HG03135 (cell line): Measurements from ENCODE around the gene MEAK7.
"Not testable (repeated sequence)": the region's sequence is repeated elsewhere in the genome, so short reads cannot be mapped to it uniquely, and the experiment has no call there.

Experiments used
- ATAC-seq: cut with Tn5 transposase; IDR thresholded peaks from one replicate; pipeline ENCODE4 v1.9.1; 2021; ENCODE audit warnings: mild to moderate bottlenecking, moderate library complexity; ENCODE audit not compliant: unreplicated experiment

The MEAK7 gene

DNA sequence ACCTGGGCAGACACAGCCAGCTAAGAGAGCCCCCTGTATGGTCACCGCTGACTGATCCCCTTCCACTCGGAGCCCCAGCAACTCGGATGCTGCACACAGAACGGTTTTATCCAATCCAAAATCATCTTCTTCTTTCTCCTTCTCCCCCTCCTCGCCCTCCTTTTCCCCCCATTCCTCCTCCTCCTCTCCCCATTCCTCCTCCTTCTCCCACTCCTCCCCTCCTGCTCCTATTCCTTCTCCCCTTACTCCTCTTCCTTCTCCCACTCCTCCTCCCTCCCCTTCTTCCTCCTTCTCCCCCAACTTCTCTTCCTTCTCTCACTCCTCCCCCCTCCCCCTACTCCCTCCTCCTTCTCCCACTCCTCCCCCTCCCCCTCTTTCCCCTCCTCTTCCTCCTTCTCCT lies 30.4 kb upstream of the MEAK7 start:
- ATAC-seq = no peak

DNA sequence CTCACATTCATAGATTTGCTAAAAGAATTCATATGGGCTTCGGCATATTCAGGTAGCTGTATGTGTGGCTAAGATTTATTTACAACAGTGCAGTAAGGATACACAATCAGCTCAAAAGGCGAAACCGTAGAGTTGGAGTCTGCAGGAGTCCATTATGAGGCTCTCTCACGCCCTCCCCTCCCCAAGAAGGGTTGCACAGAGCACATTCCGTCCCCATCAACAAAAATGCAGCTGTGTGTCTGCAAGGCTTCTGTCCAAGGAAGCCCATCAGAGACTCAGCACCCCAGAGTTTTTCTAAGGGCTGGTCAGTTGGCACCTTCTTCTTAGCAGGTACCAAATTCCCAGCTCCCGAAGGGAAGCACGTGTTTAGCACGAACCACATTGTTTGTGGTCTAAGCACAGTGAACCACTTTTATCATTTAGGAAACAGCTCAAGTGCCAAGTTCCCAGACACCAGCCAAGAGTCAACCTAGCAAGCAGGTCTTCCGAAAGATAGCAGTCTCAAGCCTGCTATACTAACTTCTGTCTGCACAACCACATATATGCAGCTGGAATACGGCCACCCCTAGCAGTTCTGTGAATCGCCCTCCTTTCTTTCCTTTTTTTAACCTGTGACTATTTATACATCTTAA lies 28.5 kb upstream of the MEAK7 start:
- ATAC-seq = no peak

DNA sequence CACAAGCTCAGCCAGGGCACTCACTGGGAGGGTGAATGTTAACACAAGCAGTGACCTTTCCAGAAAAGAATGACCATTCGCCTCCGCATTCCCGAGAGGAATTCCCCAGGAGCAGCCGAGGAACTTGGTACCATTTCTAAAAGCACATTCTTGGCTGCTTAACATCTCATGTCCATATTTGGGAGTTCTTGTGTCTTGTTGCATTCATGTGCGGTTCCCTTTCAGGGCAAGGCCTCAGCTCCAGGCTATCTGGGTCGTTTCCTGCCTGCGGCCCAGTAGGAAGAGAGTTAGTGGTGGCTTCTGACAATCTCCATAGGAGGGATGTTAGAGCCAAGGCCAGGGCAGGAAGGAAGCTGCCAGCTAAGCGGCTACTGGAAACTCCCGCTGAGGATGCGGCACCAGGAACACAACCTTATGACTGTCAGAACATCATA lies 27.8 kb upstream of the MEAK7 start:
- no peak for ATAC-seq

GRCh38 chr16:84531671-84532111 lies 27.2 kb upstream of the MEAK7 start:
- no peak for ATAC-seq

DNA sequence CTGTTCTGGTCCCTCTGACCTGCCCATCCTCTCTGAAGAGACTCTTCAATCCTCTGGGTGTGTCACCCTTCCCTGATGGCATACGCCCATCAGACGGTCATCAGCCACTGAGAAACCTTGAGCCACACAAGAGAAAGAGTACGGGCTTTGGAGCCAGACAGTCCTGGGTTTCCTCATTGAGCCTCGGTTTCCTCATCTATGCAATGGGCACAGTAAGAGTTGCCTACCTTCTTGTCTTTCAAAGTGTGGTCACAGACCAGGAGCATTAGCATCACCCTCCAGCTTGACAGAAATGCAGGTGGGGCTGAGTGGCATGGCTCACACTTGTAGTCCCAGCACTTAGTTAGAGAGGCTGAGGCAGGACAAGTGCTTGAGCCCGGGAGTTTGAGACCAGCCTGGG lies 26.1 kb upstream of the MEAK7 start:
- ATAC-seq = no peak

DNA sequence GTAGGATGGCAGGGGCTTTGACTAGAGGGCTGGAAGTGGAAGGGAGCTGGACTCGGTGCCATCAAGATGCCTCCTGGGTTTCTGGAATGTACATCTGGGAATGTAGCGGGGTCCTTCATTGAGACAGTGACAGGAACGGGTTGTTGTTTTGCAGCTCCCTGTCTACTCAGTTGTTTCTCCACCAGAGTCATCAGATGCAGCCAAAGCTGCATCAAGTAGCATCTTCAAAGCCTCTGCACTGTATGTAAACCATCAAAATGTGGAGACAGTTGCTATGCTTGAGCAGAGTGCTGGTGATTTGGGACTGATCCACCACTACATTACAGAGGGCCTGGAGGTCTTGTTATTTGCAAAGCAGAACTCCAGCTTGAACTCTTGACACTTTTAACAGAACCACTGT lies 25.1 kb upstream of the MEAK7 start:
- ATAC-seq = no peak

GRCh38 chr16:84528322-84528721 lies 23.9 kb upstream of the MEAK7 start:
- ATAC-seq = no peak

- no peak for ATAC-seq
Measured at GRCh38 chr16:84527532-84528269, 23.2 kb upstream of the MEAK7 start.

- no peak for ATAC-seq
Measured at GRCh38 chr16:84526794-84527531, 22.5 kb upstream of the MEAK7 start.

- ATAC-seq = not testable (repeated sequence)
Measured at GRCh38 chr16:84524941-84525581, 20.6 kb upstream of the MEAK7 start.

GRCh38 chr16:84524346-84524920 lies 20.0 kb upstream of the MEAK7 start:
- ATAC-seq = no peak

GRCh38 chr16:84521497-84521770 lies 17.0 kb upstream of the MEAK7 start:
- no peak for ATAC-seq

DNA sequence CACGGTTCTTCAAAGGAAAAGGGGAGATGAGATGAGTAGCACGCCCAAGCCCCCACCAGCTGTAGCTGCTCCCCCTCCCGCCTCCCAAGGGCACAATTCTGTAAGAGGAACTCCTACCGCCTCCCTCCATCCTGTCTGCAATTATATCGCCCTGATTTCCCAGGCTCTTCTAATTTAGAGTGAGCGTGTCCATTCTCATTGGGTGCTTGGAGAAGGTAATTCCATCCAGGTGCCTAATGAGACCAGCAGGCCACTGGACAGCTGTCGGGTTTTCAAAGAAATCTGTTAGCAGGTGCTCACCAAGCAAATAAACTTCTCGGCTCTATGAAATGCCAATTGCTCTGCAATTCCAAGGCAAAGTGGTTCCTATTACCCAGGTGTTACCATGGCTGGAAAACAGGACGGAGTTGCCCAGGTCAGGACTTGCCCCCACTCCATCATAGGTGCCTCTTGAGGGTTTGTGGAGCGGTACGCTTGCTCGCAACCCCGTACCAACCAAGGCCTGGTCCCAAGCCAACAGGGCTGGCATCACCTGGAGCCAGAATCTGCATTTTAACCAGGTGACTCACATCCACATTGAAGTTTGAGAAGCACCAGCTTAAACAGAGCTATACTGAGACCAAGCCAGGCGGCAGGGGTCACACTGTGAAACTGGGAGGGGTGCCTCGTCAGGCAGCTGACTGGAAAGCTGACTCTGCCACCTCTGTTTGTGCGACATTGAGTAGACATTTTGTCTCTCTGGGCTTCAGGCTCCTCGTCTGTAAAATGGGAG lies 16.5 kb upstream of the MEAK7 start:
- no peak for ATAC-seq

- ATAC-seq = no peak
Measured at GRCh38 chr16:84519855-84520254, 15.4 kb upstream of the MEAK7 start.

DNA sequence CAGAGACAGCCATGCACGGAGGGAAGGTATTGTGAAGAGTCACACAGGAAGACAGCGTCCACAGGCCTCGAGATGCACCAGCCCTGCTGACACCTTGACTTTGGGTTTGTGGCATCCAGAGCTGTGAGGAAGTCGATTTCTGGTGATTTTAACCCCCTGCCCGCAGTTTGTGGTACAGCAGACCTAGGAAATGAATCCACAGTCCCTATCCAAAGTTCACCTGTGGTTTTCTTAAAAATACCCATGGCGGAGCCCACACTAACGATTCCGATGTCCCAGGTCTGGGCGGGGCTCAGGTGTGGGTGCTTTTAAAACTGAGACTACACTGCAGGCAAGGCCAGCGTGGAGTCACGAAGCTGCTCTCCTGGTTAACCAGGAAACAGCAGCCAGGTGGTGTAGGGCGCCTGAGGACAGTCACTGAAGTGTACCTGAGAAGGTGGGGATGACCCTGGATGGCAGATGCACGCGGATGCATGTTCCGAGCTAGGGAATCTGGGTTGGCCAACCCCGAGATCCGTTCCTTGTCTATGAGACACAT lies 14.4 kb upstream of the MEAK7 start:
- no peak for ATAC-seq

GRCh38 chr16:84518220-84518619 lies 13.8 kb upstream of the MEAK7 start:
- not testable (repeated sequence) for ATAC-seq

GRCh38 chr16:84517366-84517765 lies 12.9 kb upstream of the MEAK7 start:
- no peak for ATAC-seq

DNA sequence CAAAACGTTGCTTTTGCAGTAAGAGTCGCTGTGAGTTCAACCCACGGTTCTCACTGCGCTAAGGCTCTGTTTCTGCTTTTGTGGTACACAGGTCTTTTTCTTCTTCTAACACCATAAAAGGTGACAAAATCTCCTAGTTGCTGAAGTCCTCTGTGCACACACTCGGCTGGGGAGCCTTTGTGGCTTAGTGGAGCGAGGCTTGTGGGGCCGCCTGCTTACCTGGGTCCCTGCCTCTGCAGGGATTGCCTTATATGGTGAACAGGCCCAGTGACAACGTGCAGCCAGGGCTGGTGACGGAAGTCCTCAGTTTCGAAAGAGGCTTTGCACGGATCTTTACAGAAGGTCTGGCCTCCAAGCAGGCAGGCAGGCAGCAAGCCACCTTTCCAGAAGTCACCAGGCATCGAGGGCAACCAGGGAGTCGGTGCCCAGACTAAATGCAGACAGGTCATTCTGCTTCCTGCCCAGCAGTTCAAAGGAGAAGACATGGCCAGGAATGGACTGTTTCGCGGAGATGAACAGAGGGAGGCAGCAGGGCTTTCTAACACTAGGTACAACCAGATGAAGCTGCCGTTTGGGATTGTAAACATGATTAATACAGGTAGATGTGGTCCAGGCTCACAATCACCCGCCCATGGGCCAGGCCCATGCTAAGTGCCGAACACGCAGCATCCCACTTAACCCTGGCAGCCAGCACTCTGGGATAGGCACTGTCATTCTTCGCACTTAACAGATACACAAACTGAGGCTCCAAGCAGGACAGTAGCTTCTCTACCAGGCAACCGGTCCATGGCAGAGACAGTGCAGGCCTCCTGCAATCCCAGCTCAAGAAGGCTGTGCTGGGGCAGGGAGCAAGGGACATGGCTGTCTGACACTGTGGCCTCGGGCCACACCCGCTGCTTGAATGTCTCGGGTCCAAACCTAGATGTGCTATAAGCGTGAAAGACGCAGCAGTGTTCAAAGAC lies 10.7 kb upstream of the MEAK7 start:
- ATAC-seq = peak; percentile 87

GRCh38 chr16:84514295-84514873 lies 9.9 kb upstream of the MEAK7 start:
- ATAC-seq = no peak
